Activated CD4-positive, alpha-beta memory T cell treated with anti-CD3 and anti-CD28 coated beads for 36 hours (primary cell): ENCODE results near the gene SLC36A3. TPM values are rescaled to one million over a fixed set of nuclear protein-coding genes. Genes with fewer than 3 reads are reported as not detected.
"Not testable (repeated sequence)": the region's sequence is repeated elsewhere in the genome, so short reads cannot be mapped to it uniquely, and the experiment has no call there.

Experiments used
- CTCF ChIA-PET: fragments of 350-600 bp; sonication (Branson Sonifier 250); formaldehyde crosslinking; loops from one replicate; lab custom pipeline; 2021; ENCODE audit warnings: antibody characterized with exemption, inconsistent platforms; lab: Charles Lee
- POLR2A ChIA-PET: fragments of 350-600 bp; sonication (Branson Sonifier 250); formaldehyde crosslinking; loops from one replicate; lab custom pipeline; 2021; ENCODE audit warnings: antibody characterized with exemption; lab: Charles Lee
- DNase-seq: peaks from one replicate; pipeline ENCODE4 v3.0.0-alpha.2; 2020
- H3K27ac Mint-ChIP-seq: one replicate; pipeline ENCODE4 v1.8.0; 2021; ENCODE audit warnings: mixed read lengths
- H3K27me3 Mint-ChIP-seq: one replicate; pipeline ENCODE4 v1.8.0; 2021; ENCODE audit warnings: mixed read lengths
- H3K36me3 Mint-ChIP-seq: one replicate; pipeline ENCODE4 v1.8.0; 2021; ENCODE audit warnings: mixed read lengths
- H3K4me1 Mint-ChIP-seq: one replicate; pipeline ENCODE4 v1.8.0; 2021; ENCODE audit warnings: low read depth, mixed read lengths
- H3K4me3 Mint-ChIP-seq: one replicate; pipeline ENCODE4 v1.8.0; 2021; ENCODE audit warnings: mild to moderate bottlenecking, mixed read lengths
- H3K9me3 Mint-ChIP-seq: one replicate; pipeline ENCODE4 v1.8.0; 2021; ENCODE audit warnings: mixed read lengths
- intact Hi-C: fragments of 100-400 bp; cut with micrococcal nuclease; formaldehyde crosslinking; loops from one replicate; pipeline ENCODE4 v1.15.1; 2023
- total RNA-seq, 2 experiments: library from RNA; stranded (reverse); gene quantifications; one replicate each; pipeline ENCODE4 v1.2.3, GENCODE V29; 2021

Gene SLC36A3
- total RNA-seq, 2 experiments from 2014 or later, result not detected

DNA sequence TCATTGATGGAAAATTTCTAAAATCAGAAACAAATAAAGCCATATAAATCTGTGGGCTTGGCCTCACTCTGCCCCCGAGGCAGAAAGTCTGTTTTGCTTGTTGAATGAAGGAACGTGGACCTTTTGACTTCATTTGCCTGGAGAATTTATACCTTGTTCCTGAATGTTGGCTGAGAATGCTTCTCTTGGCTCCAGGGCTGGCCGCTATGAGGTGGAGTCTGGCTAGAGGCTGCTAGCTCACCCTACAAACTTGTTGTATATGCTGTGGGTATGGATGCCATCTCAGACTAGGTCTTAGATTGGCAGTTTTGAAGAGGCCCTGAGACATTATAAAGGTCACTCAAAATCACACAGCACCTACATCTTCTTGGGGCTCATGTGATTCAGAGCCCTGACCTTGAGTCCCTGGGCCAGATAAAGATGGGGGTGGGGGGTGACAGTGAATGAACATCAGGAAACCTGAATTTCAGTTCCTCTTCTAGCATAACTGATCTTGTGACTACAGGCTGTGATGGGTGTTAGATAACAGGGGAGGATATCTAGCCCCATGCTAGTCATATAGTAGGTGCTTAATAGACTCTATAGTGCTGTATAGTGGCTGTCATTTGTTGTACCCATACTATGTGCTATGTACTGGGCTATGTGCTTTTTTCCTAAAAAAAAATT lies 47.8 kb downstream of the SLC36A3 start:
- Mint-ChIP-seq H3K9me3 (no peaks in the 10 kb centered on the region), H3K27me3 (no peaks in the 10 kb centered on the region), H3K4me3 (no peak overlapping the region), H3K27ac (no peak overlapping the region), H3K4me1 (peaks cover 39% of the 10 kb centered on the region), H3K36me3 (no peaks in the 10 kb centered on the region)
- CTCF ChIA-PET, result interaction anchor here (1.4 kb wide), 1 partner anchor 62 kb away, joined by 4 read pairs; no protein-coding TSS in a partner anchor
- POLR2A ChIA-PET, result no interaction called here
- DNase-seq, result peak; percentile 7
- intact Hi-C loops, result loop anchor here (10.0 kb wide), 1 partner anchor 471 kb away; no protein-coding TSS in a partner anchor

GRCh38 chr5:151254990-151255389 lies 48.6 kb downstream of the SLC36A3 start:
- ChIA-PET POLR2A (interaction anchor here (1.4 kb wide), 1 partner anchor 41 kb away, joined by 3 read pairs; no protein-coding TSS in a partner anchor), CTCF (interaction anchor here (0.6 to 1.4 kb wide), 3 partner anchors 35 to 63 kb away, joined by 3 to 5 read pairs (median 4); no protein-coding TSS in a partner anchor)
- H3K4me3 Mint-ChIP-seq, H3K27ac Mint-ChIP-seq, H3K27me3 Mint-ChIP-seq, H3K9me3 Mint-ChIP-seq, H3K36me3 Mint-ChIP-seq: not testable (repeated sequence)
- intact Hi-C loops, result loop anchor here (5.0 to 10.0 kb wide), 2 partner anchors 470 to 898 kb away; partner anchors contain the start of gene TCOF1
- peak; percentile 3 for DNase-seq
- peaks cover 47% of the 10 kb centered on the region for H3K4me1 Mint-ChIP-seq

DNA sequence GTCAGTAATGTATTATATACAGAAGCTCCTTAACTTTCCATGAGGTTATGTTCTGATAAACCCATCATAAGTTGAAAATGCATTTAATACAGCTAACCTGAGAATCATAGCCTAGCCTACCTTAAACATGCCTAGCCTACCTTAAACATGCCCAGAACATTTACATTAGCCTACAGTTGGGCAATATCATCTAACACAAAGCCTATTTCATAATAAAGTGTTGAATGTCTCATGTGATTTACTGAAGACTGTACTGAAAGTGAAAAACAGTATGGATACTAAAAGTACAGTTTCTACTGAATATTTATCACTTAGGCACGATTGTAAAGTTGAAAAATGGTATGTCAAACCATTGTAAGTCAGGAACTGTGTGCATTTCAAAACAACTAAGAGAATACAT lies 49.0 kb downstream of the SLC36A3 start:
- Mint-ChIP-seq H3K27me3 (no peaks in the 10 kb centered on the region), H3K27ac (no peak overlapping the region), H3K4me1 (peaks cover 47% of the 10 kb centered on the region), H3K36me3 (no peaks in the 10 kb centered on the region), H3K9me3 (no peaks in the 10 kb centered on the region), H3K4me3 (no peak overlapping the region)
- no peak for DNase-seq
- CTCF ChIA-PET, result interaction anchor here (0.6 to 1.4 kb wide), 4 partner anchors 9 to 63 kb away, joined by 3 to 5 read pairs (median 4); no protein-coding TSS in a partner anchor
- POLR2A ChIA-PET, result interaction anchor here (1.4 to 3.0 kb wide), 2 partner anchors 31 to 40 kb away, joined by 3 to 17 read pairs; partner anchors contain the start of gene CCDC69
- intact Hi-C loops, result loop anchor here (5.0 to 10.0 kb wide), 2 partner anchors 470 to 897 kb away; partner anchors contain the start of gene TCOF1

GRCh38 chr5:151253605-151253950 lies 50.0 kb downstream of the SLC36A3 start:
- peak; percentile 9 for DNase-seq
- ChIA-PET CTCF (interaction anchor here (1.0 to 1.5 kb wide), 3 partner anchors 10 to 63 kb away, joined by 4 to 10 read pairs (median 9); partner anchors contain the start of gene CCDC69), POLR2A (interaction anchor here (1.3 to 3.0 kb wide), 3 partner anchors 30 to 42 kb away, joined by 3 to 17 read pairs (median 4); partner anchors contain the start of gene CCDC69)
- peak overlapping the region; percentile 84 for H3K4me3 Mint-ChIP-seq
- intact Hi-C loops, result loop anchor here (1.0 to 10.0 kb wide), 5 partner anchors 11 to 896 kb away; partner anchors contain the start of genes TCOF1 and TNIP1
- no peaks in the 10 kb centered on the region for H3K9me3 Mint-ChIP-seq
- H3K27me3 Mint-ChIP-seq, result no peaks in the 10 kb centered on the region
- peaks cover 45% of the 10 kb centered on the region for H3K4me1 Mint-ChIP-seq
- no peaks in the 10 kb centered on the region for H3K36me3 Mint-ChIP-seq
- peak overlapping the region; percentile 43 for H3K27ac Mint-ChIP-seq

- Mint-ChIP-seq H3K4me1 (peaks cover 45% of the 10 kb centered on the region), H3K27me3 (no peaks in the 10 kb centered on the region), H3K9me3 (no peaks in the 10 kb centered on the region), H3K27ac (peak within 1 kb of the TSS; percentile 94), H3K4me3 (peak within 1 kb of the TSS; percentile 84), H3K36me3 (no peaks in the 10 kb centered on the region)
- ChIA-PET CTCF (interaction anchor here (0.6 to 1.6 kb wide), 17 partner anchors 10 to 840 kb away, joined by 3 to 10 read pairs (median 3); partner anchors contain the start of gene CCDC69), POLR2A (interaction anchor here (0.7 to 3.0 kb wide), 11 partner anchors 10 to 803 kb away, joined by 3 to 17 read pairs (median 3); partner anchors contain the start of genes CCDC69, G3BP1 and RBM22)
- intact Hi-C loops, result loop anchor here (1.0 to 10.0 kb wide), 8 partner anchors 10 to 896 kb away; partner anchors contain the start of genes G3BP1, TCOF1 and TNIP1
- DNase-seq, result peak; percentile 99
Observed at GRCh38 chr5:151252762-151253604, 50.6 kb downstream of the SLC36A3 start, which contains the start of gene GM2A. TSS of gene GM2A (plus strand) at chr5:151253185. CDS start at chr5:151253217, 32 bp downstream.

DNA sequence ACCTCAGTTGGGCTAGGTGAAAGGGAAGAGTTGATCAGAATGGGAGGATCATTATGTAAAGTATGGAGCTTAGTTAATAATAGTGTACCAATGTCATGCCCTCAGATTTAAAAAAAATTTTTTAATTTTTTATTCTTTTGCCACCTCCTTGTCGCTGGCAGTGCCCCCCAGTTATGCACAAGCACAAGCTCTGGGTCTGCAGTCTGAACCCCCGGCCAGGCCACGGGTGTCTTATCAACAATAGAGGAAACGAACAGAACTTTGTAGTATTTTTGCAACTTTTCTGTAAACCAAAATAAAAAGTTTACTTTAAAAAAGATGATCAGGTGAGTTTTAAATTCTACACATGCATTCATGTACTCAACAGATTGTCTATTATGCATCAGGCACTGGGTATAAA lies 51.9 kb downstream of the SLC36A3 start:
- POLR2A ChIA-PET, result interaction anchor here (0.6 to 3.0 kb wide), 6 partner anchors 28 to 520 kb away, joined by 3 to 17 read pairs (median 4); partner anchors contain the start of genes CCDC69 and G3BP1
- peak; percentile 8 for DNase-seq

GRCh38 chr5:151251001-151251551 lies 52.5 kb downstream of the SLC36A3 start:
- H3K4me1 Mint-ChIP-seq, result peaks cover 45% of the 10 kb centered on the region
- CTCF ChIA-PET, result interaction anchor here (1.2 kb wide), 2 partner anchors 11 to 125 kb away, joined by 3 read pairs; no protein-coding TSS in a partner anchor

More for the DNA sequence above, 51.9 kb downstream of the SLC36A3 start:
- Mint-ChIP-seq H3K36me3 (no peaks in the 10 kb centered on the region), H3K4me3 (peak overlapping the region; percentile 84), H3K27me3 (no peaks in the 10 kb centered on the region), H3K9me3 (no peaks in the 10 kb centered on the region), H3K4me1 (peaks cover 45% of the 10 kb centered on the region), H3K27ac (peak overlapping the region; percentile 94)
- intact Hi-C loops, result loop anchor here (1.0 to 10.0 kb wide), 9 partner anchors 8 to 894 kb away; partner anchors contain the start of genes CCDC69, G3BP1, TCOF1 and TNIP1
- CTCF ChIA-PET, result interaction anchor here (1.2 to 1.6 kb wide), 3 partner anchors 10 to 101 kb away, joined by 3 to 5 read pairs (median 3); no protein-coding TSS in a partner anchor

GRCh38 chr5:151250346-151251000 lies 53.1 kb downstream of the SLC36A3 start:
- Mint-ChIP-seq H3K27me3 (no peaks in the 10 kb centered on the region), H3K4me1 (peaks cover 45% of the 10 kb centered on the region), H3K36me3 (no peaks in the 10 kb centered on the region), H3K27ac (peak overlapping the region; percentile 94), H3K9me3 (no peaks in the 10 kb centered on the region), H3K4me3 (peak overlapping the region; percentile 75)
- ChIA-PET POLR2A (interaction anchor here (1.9 kb wide), 1 partner anchor 36 kb away, joined by 7 read pairs; no protein-coding TSS in a partner anchor), CTCF (interaction anchor here (1.1 to 1.2 kb wide), 3 partner anchors 10 to 124 kb away, joined by 3 to 4 read pairs (median 3); no protein-coding TSS in a partner anchor)
- intact Hi-C loops, result loop anchor here (5.0 to 10.0 kb wide), 2 partner anchors 466 to 893 kb away; partner anchors contain the start of gene TCOF1
- DNase-seq, result no peak

More at GRCh38 chr5:151251001-151251551, 52.5 kb downstream of the SLC36A3 start:
- Mint-ChIP-seq H3K4me3 (peak overlapping the region; percentile 75), H3K9me3 (no peaks in the 10 kb centered on the region), H3K36me3 (no peaks in the 10 kb centered on the region), H3K27me3 (no peaks in the 10 kb centered on the region), H3K27ac (peak overlapping the region; percentile 94)
- DNase-seq, result peak; percentile 84
- intact Hi-C loops, result loop anchor here (1.0 to 10.0 kb wide), 5 partner anchors 27 to 894 kb away; partner anchors contain the start of genes CCDC69 and TCOF1
- POLR2A ChIA-PET, result interaction anchor here (0.6 to 1.9 kb wide), 2 partner anchors 37 to 39 kb away, joined by 3 to 7 read pairs; no protein-coding TSS in a partner anchor

DNA sequence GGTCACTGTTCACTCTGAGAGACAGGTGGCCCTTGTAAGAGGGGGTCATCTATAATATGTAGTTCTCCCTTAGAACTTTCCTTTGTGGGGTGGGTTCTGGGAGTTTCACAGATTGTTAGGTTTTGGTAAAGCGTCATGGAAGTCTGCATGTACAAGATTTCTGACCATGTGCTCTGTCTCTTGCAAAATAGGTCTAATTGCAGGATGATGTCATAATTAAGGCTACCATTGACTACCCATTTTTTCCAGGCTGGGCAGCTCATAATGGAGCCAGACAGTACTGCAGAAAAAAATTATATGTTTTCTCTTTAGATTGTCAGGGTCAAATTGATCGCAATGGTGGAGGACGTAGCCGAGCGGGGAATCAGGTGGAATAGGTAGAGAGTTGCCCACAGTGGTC lies 54.3 kb downstream of the SLC36A3 start:
- H3K27me3 Mint-ChIP-seq, result no peaks in the 10 kb centered on the region
- POLR2A ChIA-PET, result no interaction called here
- H3K27ac Mint-ChIP-seq, result no peak overlapping the region
- no peak overlapping the region for H3K4me3 Mint-ChIP-seq
- DNase-seq, result no peak
- CTCF ChIA-PET, result interaction anchor here (0.6 kb wide), 1 partner anchor 493 kb away, joined by 3 read pairs; no protein-coding TSS in a partner anchor
- intact Hi-C loops, result no loop called here
- H3K4me1 Mint-ChIP-seq, result peaks cover 41% of the 10 kb centered on the region
- H3K36me3 Mint-ChIP-seq, result peaks cover 3% of the 10 kb centered on the region
- no peaks in the 10 kb centered on the region for H3K9me3 Mint-ChIP-seq

DNA sequence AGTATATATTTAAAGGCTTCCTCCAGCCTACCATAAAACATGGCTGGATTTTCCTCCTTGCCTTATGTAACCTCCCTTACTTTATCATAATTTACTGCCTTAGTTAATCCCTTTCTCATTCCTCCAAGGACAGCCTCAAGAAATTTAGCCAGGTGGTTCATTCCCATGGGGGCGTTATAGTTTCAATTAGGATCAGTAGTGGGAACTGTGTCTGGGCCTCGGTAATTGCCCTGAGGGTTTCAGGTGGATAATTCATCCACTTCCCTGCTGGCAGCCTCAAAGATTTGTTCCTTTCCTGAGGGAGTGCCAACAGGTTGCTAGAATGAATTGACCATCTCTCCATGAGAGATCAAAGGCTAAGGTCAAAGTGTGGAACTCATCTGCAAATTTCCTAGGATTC lies 54.9 kb downstream of the SLC36A3 start:
- Mint-ChIP-seq H3K27me3 (no peaks in the 10 kb centered on the region), H3K27ac (no peak overlapping the region), H3K9me3 (no peaks in the 10 kb centered on the region), H3K4me1 (peaks cover 41% of the 10 kb centered on the region), H3K4me3 (no peak overlapping the region), H3K36me3 (peaks cover 3% of the 10 kb centered on the region)
- intact Hi-C loops, result no loop called here
- POLR2A ChIA-PET, result no interaction called here
- DNase-seq, result no peak
- CTCF ChIA-PET, result interaction anchor here (0.6 kb wide), 1 partner anchor 494 kb away, joined by 3 read pairs; no protein-coding TSS in a partner anchor
